ENCODE data around the gene MRPL14.

DNA sequence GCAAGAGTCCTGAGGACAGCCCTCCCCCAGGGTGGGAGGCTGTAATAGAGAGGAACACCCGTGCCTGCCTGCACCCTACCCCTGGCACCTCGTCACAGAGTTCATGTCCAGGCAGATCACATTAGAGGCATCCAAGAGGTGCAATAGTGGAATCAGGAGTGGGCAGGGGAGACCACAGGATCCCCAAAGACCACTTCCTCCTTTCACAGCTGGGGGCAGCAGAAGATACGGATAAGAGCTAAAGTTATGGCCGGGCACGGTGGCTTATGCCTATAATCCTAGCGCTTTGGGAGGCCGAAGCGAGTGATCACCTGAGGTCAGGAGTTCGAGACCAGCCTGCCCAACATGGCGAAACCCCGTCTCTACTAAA is 29.9 kb upstream of the MRPL14 start:
- TF ChIP-seq EZH2 (IDR thresholded peaks at IDR 0.05) (no peak), POLR2AphosphoS5 (IDR thresholded peaks at IDR 0.05; ENCODE audit: borderline replicate concordance, low read depth, low read length) (no peak)
